Natural killer cell (primary cell): ENCODE measurements around the gene KERA. TPM values are rescaled to one million over a fixed set of nuclear protein-coding genes. Genes with fewer than 3 reads are reported as not detected.

Experiments used
- ATAC-seq, 3 donors: fragments of 150-1000 bp in 2 of 3; fragments of 200-7000 bp in 1 of 3; cut with Tn5 transposase; 1 replicate in 1 of 3; 2 replicates in 2 of 3; pipeline ENCODE4 v1.10.0; 2021; ENCODE audit warnings: mild to moderate bottlenecking in 2 of 3, moderate library complexity in 2 of 3
- DNase-seq, 2 donors: peaks; one replicate each; pipeline versions ENCODE4 v3.0.0 to v3.0.0-alpha.2; 2013 to 2021; ENCODE audit warnings: mixed read lengths in 1 of 2
- H3K27ac ChIP-seq: one replicate; pipeline ENCODE4 v1.5.1; 2013; ENCODE audit warnings: mild to moderate bottlenecking, low read length
- H3K27me3 ChIP-seq: one replicate; pipeline ENCODE4 v1.6.1; 2013; ENCODE audit warnings: low read length; ENCODE audit not compliant: control insufficient read depth, insufficient read depth
- H3K36me3 ChIP-seq: one replicate; pipeline ENCODE4 v1.6.1; 2013; ENCODE audit warnings: low read length; ENCODE audit not compliant: control insufficient read depth, insufficient read depth
- H3K4me1 ChIP-seq: one replicate; pipeline ENCODE4 v1.6.1; 2013; ENCODE audit warnings: low read length; ENCODE audit not compliant: control insufficient read depth, insufficient read depth
- H3K4me3 ChIP-seq: one replicate; pipeline ENCODE4 v1.5.1; 2013; ENCODE audit warnings: low read length
- H3K9me3 ChIP-seq: one replicate; pipeline ENCODE4 v1.6.1; 2013; ENCODE audit warnings: low read length; ENCODE audit not compliant: control insufficient read depth, insufficient read depth
- H3K27ac Mint-ChIP-seq, 2 donors: one replicate each; pipeline ENCODE4 v1.8.0; 2022; ENCODE audit warnings: mild to moderate bottlenecking in 2 of 2, mixed read lengths in 2 of 2, moderate library complexity in 1 of 2
- H3K27me3 Mint-ChIP-seq, 2 donors: one replicate each; pipeline ENCODE4 v1.8.0; 2022; ENCODE audit warnings: low read depth in 2 of 2, mixed read lengths in 2 of 2
- H3K36me3 Mint-ChIP-seq: one replicate; pipeline ENCODE4 v1.8.0; 2022; ENCODE audit warnings: mixed read lengths
- H3K4me1 Mint-ChIP-seq, 2 donors: one replicate each; pipeline ENCODE4 v1.8.0; 2022; ENCODE audit warnings: mixed read lengths in 2 of 2
- H3K4me3 Mint-ChIP-seq: one replicate; pipeline ENCODE4 v1.8.0; 2022; ENCODE audit warnings: mild to moderate bottlenecking, moderate library complexity, mixed read lengths
- H3K9me3 Mint-ChIP-seq, 2 donors: one replicate each; pipeline ENCODE4 v1.8.0; 2022; ENCODE audit warnings: mixed read lengths in 2 of 2
- WGBS: methylation state at CpG from one replicate; pipeline ENCODE4 v1.1.7; 2013; ENCODE audit warnings: missing lambda C conversion rate; ENCODE audit not compliant: insufficient coverage; 5-methylcytosine and 5-hydroxymethylcytosine counted together
- intact Hi-C: fragments of 100-400 bp; cut with micrococcal nuclease; formaldehyde crosslinking; loops from one replicate; pipeline ENCODE4 v1.14.2; 2022
- total RNA-seq, 4 donors: library from RNA; stranded (reverse); fragments of 120-200 nt in 1 of 4; gene quantifications; one replicate each; pipeline versions ENCODE4 v1.2.3 to v1.2.4, GENCODE V29; 2013 to 2022
- TF ChIP-seq, protein P1 (sequence below): fragments of 200-600 bp; IDR thresholded peaks from one replicate; pipeline ENCODE4 v1.8.0; 2022; ENCODE audit warnings: antibody characterized with exemption

KERA gene
- total RNA-seq, 3 donors from 2014 or later (not counting 1 experiment from before 2014, with no cell fraction given) = not detected

DNA sequence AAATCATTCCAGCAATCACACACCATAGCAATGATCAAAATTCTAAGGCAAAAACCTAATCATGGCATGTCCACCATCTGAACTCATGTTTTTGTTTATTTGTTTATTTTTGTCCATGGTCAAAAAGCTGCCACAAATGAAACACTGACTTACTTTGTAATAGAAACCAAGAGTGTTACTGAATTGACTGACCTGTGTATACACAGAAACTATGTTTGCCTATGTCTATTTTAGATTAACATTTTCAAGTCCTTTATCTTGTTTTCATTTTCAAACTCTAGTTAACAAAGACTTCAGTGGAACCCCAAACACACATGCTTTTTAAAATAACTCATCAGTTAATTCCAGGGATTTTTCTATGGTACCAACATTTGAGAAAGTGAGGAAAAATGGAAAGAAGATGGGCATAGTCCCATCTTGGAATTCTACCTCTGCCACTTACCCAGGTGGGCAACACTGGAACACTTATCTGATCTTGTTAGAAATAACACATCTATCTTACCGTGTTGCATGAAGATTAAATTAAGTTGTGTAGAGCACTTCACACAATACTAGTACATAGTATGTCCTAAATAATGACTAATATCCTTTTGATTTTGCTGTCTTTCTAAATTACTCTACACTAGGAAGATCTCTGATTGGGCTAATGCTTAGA, 47.1 kb upstream of the KERA start:
- intact Hi-C loops = no loop called here
- H3K27ac Mint-ChIP-seq = no peak overlapping the region
- no peaks in the 10 kb centered on the region for H3K4me1 Mint-ChIP-seq
- Histone ChIP-seq H3K27ac (no peak overlapping the region), H3K4me1 (no peaks in the 10 kb centered on the region), H3K27me3 (no peaks in the 10 kb centered on the region), H3K9me3 (no peaks in the 10 kb centered on the region), H3K4me3 (no peak overlapping the region), H3K36me3 (no peaks in the 10 kb centered on the region)
- H3K9me3 Mint-ChIP-seq = no peaks in the 10 kb centered on the region
- TF ChIP-seq, protein P1, sequence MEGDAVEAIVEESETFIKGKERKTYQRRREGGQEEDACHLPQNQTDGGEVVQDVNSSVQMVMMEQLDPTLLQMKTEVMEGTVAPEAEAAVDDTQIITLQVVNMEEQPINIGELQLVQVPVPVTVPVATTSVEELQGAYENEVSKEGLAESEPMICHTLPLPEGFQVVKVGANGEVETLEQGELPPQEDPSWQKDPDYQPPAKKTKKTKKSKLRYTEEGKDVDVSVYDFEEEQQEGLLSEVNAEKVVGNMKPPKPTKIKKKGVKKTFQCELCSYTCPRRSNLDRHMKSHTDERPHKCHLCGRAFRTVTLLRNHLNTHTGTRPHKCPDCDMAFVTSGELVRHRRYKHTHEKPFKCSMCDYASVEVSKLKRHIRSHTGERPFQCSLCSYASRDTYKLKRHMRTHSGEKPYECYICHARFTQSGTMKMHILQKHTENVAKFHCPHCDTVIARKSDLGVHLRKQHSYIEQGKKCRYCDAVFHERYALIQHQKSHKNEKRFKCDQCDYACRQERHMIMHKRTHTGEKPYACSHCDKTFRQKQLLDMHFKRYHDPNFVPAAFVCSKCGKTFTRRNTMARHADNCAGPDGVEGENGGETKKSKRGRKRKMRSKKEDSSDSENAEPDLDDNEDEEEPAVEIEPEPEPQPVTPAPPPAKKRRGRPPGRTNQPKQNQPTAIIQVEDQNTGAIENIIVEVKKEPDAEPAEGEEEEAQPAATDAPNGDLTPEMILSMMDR = no peak
- H3K36me3 Mint-ChIP-seq = no peaks in the 10 kb centered on the region
- 80% methylated on average over 1 of the region's 1 CpG for WGBS
- H3K27me3 Mint-ChIP-seq = peaks cover 0 to 3% of the 10 kb centered on the region in 2 donors
- no peak overlapping the region for H3K4me3 Mint-ChIP-seq
- ATAC-seq (no peak), DNase-seq (no peak)

DNA sequence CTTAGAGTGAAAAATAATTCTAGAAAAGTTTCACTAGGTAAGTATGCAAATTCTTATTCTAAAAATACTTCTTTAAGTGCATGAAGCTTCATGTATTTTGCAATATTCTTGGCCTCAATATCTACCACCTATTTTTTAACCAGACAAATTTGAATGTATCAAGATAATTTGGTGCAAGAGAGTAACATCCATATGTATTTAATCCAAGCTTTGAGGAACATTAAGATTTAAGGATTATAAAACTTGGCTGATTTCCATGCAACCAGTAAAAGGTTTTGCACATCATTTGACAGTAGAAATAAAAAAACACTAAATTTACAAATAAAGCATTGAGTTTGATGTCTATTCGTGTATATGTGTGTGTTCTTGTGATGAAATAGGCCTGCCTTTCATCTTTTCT, 45.8 kb upstream of the KERA start:
- H3K27ac ChIP-seq = no peak overlapping the region
- Mint-ChIP-seq H3K4me1 (no peaks in the 10 kb centered on the region), H3K36me3 (no peaks in the 10 kb centered on the region), H3K27ac (no peak overlapping the region), H3K27me3 (peaks cover 0 to 3% of the 10 kb centered on the region in 2 donors), H3K9me3 (no peaks in the 10 kb centered on the region), H3K4me3 (no peak overlapping the region)
- TF ChIP-seq, protein P1 = no peak
- no CpG with 5 or more reads among the region's 1 CpG for WGBS
- no peak overlapping the region for H3K4me3 ChIP-seq
- H3K27me3 ChIP-seq = no peaks in the 10 kb centered on the region
- no peaks in the 10 kb centered on the region for H3K9me3 ChIP-seq
- H3K36me3 ChIP-seq = no peaks in the 10 kb centered on the region
- no peak for ATAC-seq
- no peaks in the 10 kb centered on the region for H3K4me1 ChIP-seq
- DNase-seq = no peak
- intact Hi-C loops = no loop called here

DNA sequence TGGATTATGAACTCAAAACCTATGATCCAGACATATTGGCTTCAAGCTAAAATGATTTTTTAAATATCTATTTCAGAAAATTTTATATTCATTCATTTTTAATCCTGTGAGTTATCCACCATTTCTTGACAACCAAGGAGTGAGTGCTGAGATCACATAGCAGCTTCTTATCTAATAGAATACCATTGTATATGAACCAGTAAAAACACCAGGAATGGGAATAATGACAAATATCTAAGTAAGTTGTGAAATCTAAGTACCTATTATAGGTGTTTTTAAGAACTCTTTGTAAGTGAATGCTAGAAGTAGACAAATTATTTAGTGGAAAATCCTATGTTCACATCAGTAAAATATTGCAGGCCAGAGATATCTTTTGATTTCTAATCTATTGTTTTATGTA, 45.3 kb upstream of the KERA start:
- intact Hi-C loops = no loop called here
- Mint-ChIP-seq H3K4me3 (no peak overlapping the region), H3K4me1 (no peaks in the 10 kb centered on the region), H3K27ac (no peak overlapping the region), H3K36me3 (no peaks in the 10 kb centered on the region), H3K27me3 (peaks cover 0 to 3% of the 10 kb centered on the region in 2 donors), H3K9me3 (no peaks in the 10 kb centered on the region)
- Histone ChIP-seq H3K36me3 (no peaks in the 10 kb centered on the region), H3K9me3 (no peaks in the 10 kb centered on the region), H3K27me3 (no peaks in the 10 kb centered on the region), H3K4me1 (no peaks in the 10 kb centered on the region), H3K27ac (no peak overlapping the region), H3K4me3 (no peak overlapping the region)
- no peak for ATAC-seq
- DNase-seq = no peak
- TF ChIP-seq, protein P1 = no peak

DNA sequence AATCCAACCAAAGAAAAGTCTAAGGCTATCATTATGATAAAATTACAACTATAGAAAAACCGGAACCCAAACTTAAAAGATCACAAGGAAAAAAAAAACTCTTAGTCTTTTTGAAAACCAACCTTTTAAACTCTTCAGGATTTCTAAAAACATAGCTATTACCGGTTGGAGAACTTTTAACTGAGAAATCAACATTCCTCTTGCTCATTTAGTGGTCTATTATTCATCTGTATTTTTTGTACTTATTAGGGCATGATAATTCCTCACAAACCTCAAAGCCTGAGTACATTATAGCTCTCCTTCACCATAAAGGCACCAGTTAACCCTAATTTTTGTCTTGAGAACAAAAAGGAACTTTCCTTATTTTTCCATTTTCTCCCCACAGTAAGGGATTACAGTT, 43.1 kb upstream of the KERA start:
- H3K27me3 ChIP-seq = no peaks in the 10 kb centered on the region
- H3K27ac ChIP-seq = no peak overlapping the region
- intact Hi-C loops = no loop called here
- WGBS = 33% methylated on average over 1 of the region's 2 CpGs
- Mint-ChIP-seq H3K4me1 (no peaks in the 10 kb centered on the region), H3K36me3 (no peaks in the 10 kb centered on the region), H3K27me3 (no peaks in the 10 kb centered on the region), H3K9me3 (no peaks in the 10 kb centered on the region), H3K4me3 (no peak overlapping the region), H3K27ac (no peak overlapping the region)
- TF ChIP-seq, protein P1 = no peak
- H3K4me1 ChIP-seq = no peaks in the 10 kb centered on the region
- no peaks in the 10 kb centered on the region for H3K9me3 ChIP-seq
- no peak for ATAC-seq
- H3K4me3 ChIP-seq = no peak overlapping the region
- H3K36me3 ChIP-seq = no peaks in the 10 kb centered on the region
- no peak for DNase-seq
